Karpas-422 (cell line): ENCODE data around the gene PDE6C. TPM values are rescaled to one million over a fixed set of nuclear protein-coding genes. Genes with fewer than 3 reads are reported as not detected.

Experiments
- DNase-seq: peaks from one replicate; pipeline ENCODE4 v3.0.0-alpha.2; 2015
- H2AFZ ChIP-seq: fragments of 200-600 bp; sonication (generic); 2 replicates; pipeline ENCODE4 v1.6.1; 2014; ENCODE audit warnings: antibody characterized with exemption, low read length, mixed read lengths
- H3K27ac ChIP-seq: fragments of 200-600 bp; sonication (generic); 2 replicates; pipeline ENCODE4 v1.5.1; 2014; ENCODE audit warnings: mild to moderate bottlenecking, low read length, moderate library complexity
- H3K27me3 ChIP-seq: fragments of 200-600 bp; sonication (generic); 2 replicates; pipeline ENCODE4 v1.6.1; 2014; ENCODE audit warnings: low read length, mixed read lengths
- H3K36me3 ChIP-seq: fragments of 200-600 bp; sonication (generic); 2 replicates; pipeline ENCODE4 v1.6.1; 2014; ENCODE audit warnings: low read length, mixed read lengths; ENCODE audit not compliant: insufficient read depth
- H3K4me1 ChIP-seq: fragments of 200-600 bp; sonication (generic); 2 replicates; pipeline ENCODE4 v1.6.1; 2014; ENCODE audit warnings: mild to moderate bottlenecking, low read length, mixed read lengths
- H3K4me2 ChIP-seq: fragments of 200-600 bp; sonication (generic); 2 replicates; pipeline ENCODE4 v1.6.1; 2014; ENCODE audit warnings: low read length, low read depth, mild to moderate bottlenecking; ENCODE audit not compliant: poor library complexity, severe bottlenecking
- H3K4me3 ChIP-seq: fragments of 200-600 bp; sonication (generic); 2 replicates; pipeline ENCODE4 v1.5.1; 2014; ENCODE audit warnings: mild to moderate bottlenecking, antibody characterized with exemption, low read length, mixed read lengths
- H3K79me2 ChIP-seq: fragments of 200-600 bp; sonication (generic); 2 replicates; pipeline ENCODE4 v1.6.1; 2014; ENCODE audit warnings: mild to moderate bottlenecking, low read length, mixed read lengths
- H3K9ac ChIP-seq: fragments of 200-600 bp; sonication (generic); 2 replicates; pipeline ENCODE4 v1.6.0; 2014; ENCODE audit warnings: low read length
- H3K9me2 ChIP-seq: fragments of 200-600 bp; sonication (generic), shearing (Covaris generic); replicated peaks from 2 replicates; pipeline ENCODE4 v1.6.0; 2014; ENCODE audit warnings: mild to moderate bottlenecking, low read length, moderate library complexity; ENCODE audit not compliant: insufficient read depth
- H3K9me3 ChIP-seq: fragments of 300-700, 200-600 bp; sonication (generic); 2 replicates; pipeline ENCODE4 v1.6.1; 2014; ENCODE audit warnings: low read length, mixed read lengths
- H4K20me1 ChIP-seq: fragments of 200-600 bp; sonication (generic); 2 replicates; pipeline ENCODE4 v1.6.1; 2014; ENCODE audit warnings: mild to moderate bottlenecking, antibody characterized with exemption, low read length, low read depth; ENCODE audit not compliant: insufficient read depth
- total RNA-seq: library from RNA; depleted of rRNA; stranded (reverse); fragments of >200 nt; shearing (Covaris generic); gene quantifications from 2 replicates; pipeline ENCODE4 v1.2.3, GENCODE V29; 2014; ENCODE audit warnings: low replicate concordance

Gene PDE6C
- total RNA-seq, 1 experiment from 2014 or later: not detected

DNA sequence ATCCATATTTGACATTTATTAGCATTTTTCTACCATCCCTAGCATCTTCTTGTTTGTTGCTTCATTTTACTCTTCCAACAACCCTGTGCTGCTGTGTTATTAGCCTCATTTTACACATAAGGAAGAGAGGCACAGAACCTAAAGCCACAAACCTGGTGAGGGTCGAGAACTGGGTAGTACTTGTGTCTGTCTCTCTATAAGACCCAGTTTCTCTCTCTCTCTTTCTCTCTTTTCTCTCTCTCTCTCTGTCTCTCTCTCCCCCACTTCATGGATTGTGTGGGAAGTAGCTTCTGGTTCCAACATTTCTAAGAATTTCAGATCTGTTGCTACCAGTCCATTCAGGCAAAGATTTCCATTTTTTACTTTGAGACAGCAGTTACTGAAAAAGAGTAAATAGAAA lies 91.5 kb downstream of the PDE6C start:
- Histone ChIP-seq H3K9me2 (no peaks in the 10 kb centered on the region), H2AFZ (peak overlapping the region; percentile 48), H3K4me2 (peak overlapping the region; percentile 92), H3K27me3 (no peaks in the 10 kb centered on the region), H3K36me3 (0 out of 2 replicates have a peak, but pooled peaks cover under 1% of the 10 kb centered on the region), H4K20me1 (no peaks in the 10 kb centered on the region), H3K79me2 (peaks cover 26% of the 10 kb centered on the region), H3K27ac (no peak overlapping the region), H3K9ac (no peak overlapping the region), H3K4me3 (no peak overlapping the region), H3K4me1 (peaks cover 21% of the 10 kb centered on the region), H3K9me3 (no peaks in the 10 kb centered on the region)
- no peak for DNase-seq

- no peak overlapping the region for H3K4me2 ChIP-seq
- no peaks in the 10 kb centered on the region for H3K27me3 ChIP-seq
- H3K9ac ChIP-seq: no peak overlapping the region
- peaks cover 21% of the 10 kb centered on the region for H3K4me1 ChIP-seq
- H3K4me3 ChIP-seq: no peak overlapping the region
- H4K20me1 ChIP-seq: no peaks in the 10 kb centered on the region
- no peaks in the 10 kb centered on the region for H3K9me3 ChIP-seq
- DNase-seq: no peak
- H3K79me2 ChIP-seq: peaks cover 25% of the 10 kb centered on the region
- peak overlapping the region; percentile 48; the same call in 1 of the 2 replicates for H2AFZ ChIP-seq
- H3K36me3 ChIP-seq: no peaks in the 10 kb centered on the region
- no peaks in the 10 kb centered on the region for H3K9me2 ChIP-seq
- H3K27ac ChIP-seq: no peak overlapping the region
These were observed 92.1 kb downstream of the PDE6C start for GRCh38 chr10:93704451-93704850.

DNA sequence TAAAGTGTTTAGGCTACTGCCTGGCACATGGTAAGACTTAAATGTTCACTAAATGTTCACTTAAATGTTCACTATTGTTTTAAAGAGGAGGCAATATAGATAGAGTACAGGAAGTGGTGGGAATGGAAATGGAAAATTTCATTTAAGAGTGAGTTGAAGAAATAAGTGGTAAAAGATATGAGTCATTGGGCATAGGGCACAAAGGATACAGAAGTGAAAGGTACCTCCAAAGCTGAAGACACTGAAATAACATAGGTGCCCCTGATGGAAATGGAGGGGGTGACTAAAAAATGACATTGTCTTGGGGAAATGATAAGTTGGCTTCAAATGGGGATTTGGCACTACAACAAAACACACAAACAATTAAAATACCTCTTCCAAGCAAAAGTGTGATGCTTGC lies 95.3 kb downstream of the PDE6C start:
- H3K9me3 ChIP-seq: no peaks in the 10 kb centered on the region
- H4K20me1 ChIP-seq: no peaks in the 10 kb centered on the region
- no peak overlapping the region for H3K9ac ChIP-seq
- H3K4me3 ChIP-seq: no peak overlapping the region
- H3K4me2 ChIP-seq: no peak overlapping the region
- H3K36me3 ChIP-seq: no peaks in the 10 kb centered on the region
- DNase-seq: no peak
- H2AFZ ChIP-seq: no peak overlapping the region
- H3K27me3 ChIP-seq: no peaks in the 10 kb centered on the region
- H3K27ac ChIP-seq: no peak overlapping the region
- peaks cover 4% of the 10 kb centered on the region for H3K4me1 ChIP-seq
- H3K79me2 ChIP-seq: no peaks in the 10 kb centered on the region
- no peaks in the 10 kb centered on the region for H3K9me2 ChIP-seq

DNA sequence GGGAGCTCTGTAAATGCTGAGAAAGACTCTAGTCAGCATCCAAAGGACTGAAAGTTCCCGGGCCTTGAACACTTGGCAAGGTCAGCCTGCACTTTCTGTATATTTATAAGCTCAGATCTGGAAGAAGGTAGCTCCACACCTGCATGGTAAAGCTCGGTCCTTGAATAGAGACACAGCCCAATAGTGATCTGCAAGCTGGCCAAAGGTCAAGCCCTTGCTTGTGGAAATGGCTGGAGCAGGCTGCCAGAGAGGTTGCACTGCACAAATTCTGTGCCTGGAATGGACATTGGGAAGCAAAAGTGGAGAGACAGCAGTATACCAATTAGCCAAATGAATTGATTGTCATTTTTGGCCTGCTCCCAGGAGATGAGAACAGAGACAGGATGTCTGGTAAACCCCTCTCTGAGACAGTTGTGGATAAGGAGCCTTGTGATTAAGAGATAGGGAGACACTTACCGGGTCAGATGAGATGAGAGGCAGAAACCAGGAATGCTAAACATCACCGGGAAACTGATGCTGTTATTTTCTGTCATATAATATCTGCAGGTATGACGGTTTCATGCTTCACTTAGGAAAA lies 98.1 kb downstream of the PDE6C start:
- Histone ChIP-seq H3K9me3 (no peaks in the 10 kb centered on the region), H3K4me1 (no peaks in the 10 kb centered on the region)

GRCh38 chr10:93711891-93712290 lies 99.6 kb downstream of the PDE6C start:
- no peaks in the 10 kb centered on the region for H3K79me2 ChIP-seq
- H3K36me3 ChIP-seq: no peaks in the 10 kb centered on the region
- H3K4me3 ChIP-seq: no peak overlapping the region
- H2AFZ ChIP-seq: no peak overlapping the region
- no peaks in the 10 kb centered on the region for H3K27me3 ChIP-seq
- H3K4me2 ChIP-seq: no peak overlapping the region
- H3K27ac ChIP-seq: no peak overlapping the region
- no peaks in the 10 kb centered on the region for H4K20me1 ChIP-seq
- no peaks in the 10 kb centered on the region for H3K9me2 ChIP-seq
- DNase-seq: no peak
- no peak overlapping the region for H3K9ac ChIP-seq
- H3K4me1 ChIP-seq: no peaks in the 10 kb centered on the region
- H3K9me3 ChIP-seq: no peaks in the 10 kb centered on the region

More for the DNA sequence above, 98.1 kb downstream of the PDE6C start:
- Histone ChIP-seq H2AFZ (no peak overlapping the region), H3K4me3 (no peak overlapping the region), H3K4me2 (no peak overlapping the region), H3K27ac (no peak overlapping the region), H3K9ac (no peak overlapping the region), H4K20me1 (no peaks in the 10 kb centered on the region), H3K27me3 (no peaks in the 10 kb centered on the region), H3K9me2 (no peaks in the 10 kb centered on the region), H3K79me2 (no peaks in the 10 kb centered on the region), H3K36me3 (no peaks in the 10 kb centered on the region)
- DNase-seq: no peak

DNA sequence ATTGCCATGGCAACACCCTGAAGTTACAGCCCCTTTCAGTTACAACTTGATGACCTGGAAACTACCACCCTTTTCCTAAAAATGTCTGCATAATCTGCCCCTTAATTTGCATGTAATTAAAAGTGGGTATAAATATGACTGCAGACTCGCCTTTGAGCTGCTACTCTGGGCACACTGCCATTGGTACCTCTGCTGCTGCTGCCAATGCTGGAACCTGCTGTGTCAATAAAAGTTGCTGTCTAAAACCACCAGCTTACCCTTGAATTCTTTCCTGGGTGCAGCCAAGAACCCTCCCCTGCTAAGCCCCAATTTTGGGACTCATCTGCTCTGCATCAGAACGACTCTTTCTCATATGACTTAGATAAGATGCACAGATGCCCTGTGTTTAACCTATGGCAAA lies 100.3 kb downstream of the PDE6C start:
- Histone ChIP-seq H2AFZ (no peak overlapping the region), H3K27me3 (no peaks in the 10 kb centered on the region), H3K27ac (no peak overlapping the region), H3K36me3 (no peaks in the 10 kb centered on the region), H3K9me2 (no peaks in the 10 kb centered on the region), H4K20me1 (no peaks in the 10 kb centered on the region), H3K9ac (no peak overlapping the region), H3K9me3 (no peaks in the 10 kb centered on the region), H3K79me2 (no peaks in the 10 kb centered on the region), H3K4me2 (no peak overlapping the region), H3K4me1 (no peaks in the 10 kb centered on the region), H3K4me3 (no peak overlapping the region)
- no peak for DNase-seq

DNA sequence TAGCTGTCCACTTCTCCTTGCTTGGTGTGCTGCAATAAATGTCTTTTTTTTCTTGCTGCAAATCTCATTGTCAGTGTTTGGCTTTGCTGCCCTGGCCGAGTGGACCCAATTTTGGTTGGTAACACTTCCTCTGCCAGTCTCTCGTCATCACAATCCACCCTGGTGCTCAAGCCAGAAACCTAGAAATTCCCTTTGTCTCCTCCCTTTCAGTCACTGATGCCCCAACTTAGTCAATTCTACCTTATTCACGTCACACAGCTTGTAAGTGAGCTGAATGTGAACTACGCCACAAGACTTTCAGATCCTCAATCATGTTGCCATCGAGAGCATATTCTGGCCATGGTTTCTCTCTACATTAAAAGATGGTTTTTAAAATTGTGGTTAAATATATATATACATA lies 103.0 kb downstream of the PDE6C start:
- Histone ChIP-seq H3K27me3 (no peaks in the 10 kb centered on the region), H3K36me3 (no peaks in the 10 kb centered on the region), H3K4me2 (no peak overlapping the region), H3K4me3 (no peak overlapping the region), H3K9ac (no peak overlapping the region), H3K4me1 (peaks cover 14% of the 10 kb centered on the region), H3K9me3 (no peaks in the 10 kb centered on the region), H3K9me2 (no peaks in the 10 kb centered on the region), H4K20me1 (no peaks in the 10 kb centered on the region), H3K79me2 (no peaks in the 10 kb centered on the region), H2AFZ (no peak overlapping the region), H3K27ac (no peak overlapping the region)
- no peak for DNase-seq
